ENCODE data around the gene ZDHHC5. TPM values are rescaled to one million over a fixed set of nuclear protein-coding genes. Genes with fewer than 3 reads are reported as not detected.
"Not testable (repeated sequence)": the region's sequence is repeated elsewhere in the genome, so short reads cannot be mapped to it uniquely, and the experiment has no call there.

The ZDHHC5 gene
- total RNA-seq, 1 donor from 2014 or later = 41.8 TPM

DNA sequence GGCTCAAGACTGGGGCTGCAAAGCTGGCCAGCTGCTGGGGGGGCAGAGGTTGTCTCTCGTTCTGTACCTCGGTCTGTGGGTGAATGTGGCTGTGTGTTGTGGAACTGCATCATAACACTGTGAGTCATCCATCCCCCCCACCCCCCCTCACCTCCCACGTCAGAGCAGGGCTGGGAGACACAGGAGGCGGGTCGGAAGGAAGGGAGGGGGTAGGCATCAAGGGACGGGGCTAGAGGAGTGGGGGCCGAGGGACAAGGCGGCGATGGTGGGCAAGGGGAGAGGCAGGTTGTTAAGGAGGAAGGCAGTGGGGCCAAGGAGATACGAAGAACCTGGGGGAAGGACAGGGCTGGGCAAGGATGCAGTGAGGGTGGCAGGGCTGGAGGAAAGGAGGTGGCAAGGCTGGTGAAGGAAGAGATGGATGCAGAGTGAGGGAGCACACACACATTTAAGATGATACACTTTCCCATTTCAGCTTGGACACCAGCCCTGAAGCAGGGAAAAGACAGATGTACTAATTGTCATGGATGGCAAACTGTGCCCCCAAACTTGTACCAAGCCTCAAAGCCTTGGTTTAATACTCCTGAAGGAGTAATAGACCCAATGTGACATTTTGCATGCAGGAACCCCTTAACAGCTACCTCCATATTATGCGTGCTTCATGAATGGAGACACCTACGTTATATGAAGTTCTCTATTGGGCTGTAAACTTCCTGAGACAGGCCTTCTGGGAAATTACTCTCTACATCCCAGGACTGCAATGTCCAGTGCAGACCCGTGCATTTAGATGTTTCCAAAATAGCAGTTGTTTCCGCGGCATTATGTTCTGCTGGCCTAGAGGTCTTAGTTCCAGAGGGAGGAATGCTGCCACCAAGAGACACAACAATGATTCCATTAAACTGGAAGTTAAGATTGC, 17.8 kb upstream of the ZDHHC5 start, which contains the start of gene YPEL4:
Gene YPEL4, minus strand, starts transcription at position 87 of the 913 bp plus-strand sequence. CDS start 2,805 bp downstream, outside the sequence.
- Histone ChIP-seq H3K79me2 (ENCODE audit: low read depth) (peaks cover 7% of the 10 kb centered on the region), H3K9ac (no peak within 1 kb of the TSS), H3K27me3 (peaks cover 9% of the 10 kb centered on the region), H3K27ac (peak within 1 kb of the TSS; percentile 60), H4K20me1 (ENCODE audit: low read depth) (peaks cover 62% of the 10 kb centered on the region), H3F3A (ENCODE audit: low read depth) (peaks cover 79% of the 10 kb centered on the region), H3K36me3 (no peaks in the 10 kb centered on the region), H3K4me2 (peak within 1 kb of the TSS; percentile 89), H2AFZ (replicated peaks) (no peak within 1 kb of the TSS), H3K9me3 (ENCODE audit: low read depth) (no peaks in the 10 kb centered on the region), H3K4me1 (peaks cover 73% of the 10 kb centered on the region), H3K4me3 (peak within 1 kb of the TSS; percentile 45)
- Mint-ChIP-seq H3K4me3 (peak within 1 kb of the TSS; percentile 82), H3K36me3 (peaks cover 2% of the 10 kb centered on the region), H3K9me3 (peaks cover 2% of the 10 kb centered on the region), H3K27ac (peak within 1 kb of the TSS; percentile 84), H3K27me3 (ENCODE audit: insufficient read depth, low read depth) (peaks cover 22% of the 10 kb centered on the region), H3K4me1 (peaks cover 66% of the 10 kb centered on the region)
- TF ChIP-seq, protein P1, sequence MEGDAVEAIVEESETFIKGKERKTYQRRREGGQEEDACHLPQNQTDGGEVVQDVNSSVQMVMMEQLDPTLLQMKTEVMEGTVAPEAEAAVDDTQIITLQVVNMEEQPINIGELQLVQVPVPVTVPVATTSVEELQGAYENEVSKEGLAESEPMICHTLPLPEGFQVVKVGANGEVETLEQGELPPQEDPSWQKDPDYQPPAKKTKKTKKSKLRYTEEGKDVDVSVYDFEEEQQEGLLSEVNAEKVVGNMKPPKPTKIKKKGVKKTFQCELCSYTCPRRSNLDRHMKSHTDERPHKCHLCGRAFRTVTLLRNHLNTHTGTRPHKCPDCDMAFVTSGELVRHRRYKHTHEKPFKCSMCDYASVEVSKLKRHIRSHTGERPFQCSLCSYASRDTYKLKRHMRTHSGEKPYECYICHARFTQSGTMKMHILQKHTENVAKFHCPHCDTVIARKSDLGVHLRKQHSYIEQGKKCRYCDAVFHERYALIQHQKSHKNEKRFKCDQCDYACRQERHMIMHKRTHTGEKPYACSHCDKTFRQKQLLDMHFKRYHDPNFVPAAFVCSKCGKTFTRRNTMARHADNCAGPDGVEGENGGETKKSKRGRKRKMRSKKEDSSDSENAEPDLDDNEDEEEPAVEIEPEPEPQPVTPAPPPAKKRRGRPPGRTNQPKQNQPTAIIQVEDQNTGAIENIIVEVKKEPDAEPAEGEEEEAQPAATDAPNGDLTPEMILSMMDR (IDR thresholded peaks at IDR 0.05) = no peak
- TF ChIP-seq EZH2phosphoT487 (IDR thresholded peaks at IDR 0.05) (no peak), EZH2 (IDR thresholded peaks at IDR 0.05) (no peak)
- DNase-seq (ENCODE audit: low spot score) = peak; percentile 69

DNA sequence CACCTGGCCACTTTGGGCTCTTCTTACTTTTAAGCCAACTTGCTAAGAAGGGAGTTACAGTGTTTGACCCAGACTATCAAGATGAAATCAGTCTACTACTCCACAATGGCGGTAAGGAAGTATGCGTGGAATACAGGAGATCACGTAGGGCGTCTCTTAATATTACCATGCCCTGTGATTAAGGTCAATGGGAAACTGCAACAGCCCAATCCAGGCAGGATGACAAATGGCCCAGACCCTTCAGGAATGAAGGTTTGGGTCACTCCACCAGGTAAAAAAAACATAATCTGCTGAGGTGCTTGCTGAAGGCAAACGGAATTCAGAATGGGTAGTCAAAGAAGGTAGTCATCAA, 17.2 kb upstream of the ZDHHC5 start:
- Mint-ChIP-seq H3K36me3 (peaks cover 2% of the 10 kb centered on the region), H3K4me1 (peaks cover 59% of the 10 kb centered on the region), H3K9me3 (peaks cover 2% of the 10 kb centered on the region), H3K27me3 (ENCODE audit: insufficient read depth, low read depth) (peaks cover 22% of the 10 kb centered on the region), H3K4me3 (peak overlapping the region; percentile 21), H3K27ac (no peak overlapping the region)
- H3K79me2 ChIP-seq (ENCODE audit: low read depth) = peaks cover under 1% of the 10 kb centered on the region
- no peak overlapping the region for H3K9ac ChIP-seq
- no peak overlapping the region for H3K27ac ChIP-seq
- peaks cover 55% of the 10 kb centered on the region for H4K20me1 ChIP-seq (ENCODE audit: low read depth)
- peak overlapping the region; percentile 89 for H3K4me2 ChIP-seq
- TF ChIP-seq, protein P1 (IDR thresholded peaks at IDR 0.05) = no peak
- TF ChIP-seq EZH2 (IDR thresholded peaks at IDR 0.05) (no peak), EZH2phosphoT487 (IDR thresholded peaks at IDR 0.05) (no peak)
- H3K9me3 ChIP-seq (ENCODE audit: low read depth) = no peaks in the 10 kb centered on the region
- no peak overlapping the region for H2AFZ ChIP-seq (replicated peaks)
- H3F3A ChIP-seq (ENCODE audit: low read depth) = peaks cover 73% of the 10 kb centered on the region
- H3K4me1 ChIP-seq = peaks cover 66% of the 10 kb centered on the region
- peaks cover 9% of the 10 kb centered on the region for H3K27me3 ChIP-seq
- H3K36me3 ChIP-seq = no peaks in the 10 kb centered on the region
- DNase-seq (ENCODE audit: low spot score) = no peak
- H3K4me3 ChIP-seq = peak overlapping the region; percentile 45

DNA sequence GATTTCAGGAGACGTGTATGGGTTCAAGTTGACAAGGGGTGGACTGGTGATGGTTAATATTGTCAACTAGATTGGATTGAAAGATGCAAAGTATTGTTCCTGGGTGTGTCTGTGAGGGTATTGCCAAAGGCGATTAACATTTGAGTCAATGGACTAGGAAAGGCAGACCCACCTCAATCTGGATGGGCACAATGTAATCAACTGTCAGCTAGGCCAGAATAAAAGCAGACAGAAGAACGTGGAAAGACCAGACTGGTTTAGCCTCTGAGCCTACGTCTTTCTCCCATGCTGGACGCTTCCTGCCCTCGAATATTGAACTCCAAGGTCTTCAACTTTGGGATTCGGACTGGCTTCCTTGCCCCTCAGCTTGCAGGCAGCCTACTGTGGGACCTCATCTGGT, 16.5 kb upstream of the ZDHHC5 start:
- no peak overlapping the region for H2AFZ ChIP-seq (replicated peaks)
- Mint-ChIP-seq H3K4me3 (no peak overlapping the region), H3K27me3 (ENCODE audit: insufficient read depth, low read depth) (peaks cover 20% of the 10 kb centered on the region), H3K27ac (no peak overlapping the region), H3K36me3 (peaks cover 2% of the 10 kb centered on the region), H3K9me3 (peaks cover 2% of the 10 kb centered on the region), H3K4me1 (peaks cover 53% of the 10 kb centered on the region)
- H3F3A ChIP-seq (ENCODE audit: low read depth) = peaks cover 67% of the 10 kb centered on the region
- H3K4me1 ChIP-seq = peaks cover 59% of the 10 kb centered on the region
- H3K9ac ChIP-seq = no peak overlapping the region
- TF ChIP-seq, protein P1 (IDR thresholded peaks at IDR 0.05) = no peak
- no peak for TF ChIP-seq EZH2 (IDR thresholded peaks at IDR 0.05)
- no peak for TF ChIP-seq EZH2phosphoT487 (IDR thresholded peaks at IDR 0.05)
- peaks cover 13% of the 10 kb centered on the region for H3K27me3 ChIP-seq
- no peaks in the 10 kb centered on the region for H3K9me3 ChIP-seq (ENCODE audit: low read depth)
- no peak overlapping the region for H3K4me3 ChIP-seq
- H3K27ac ChIP-seq = no peak overlapping the region
- no peak for DNase-seq (ENCODE audit: low spot score)
- H4K20me1 ChIP-seq (ENCODE audit: low read depth) = peaks cover 48% of the 10 kb centered on the region
- H3K36me3 ChIP-seq = no peaks in the 10 kb centered on the region
- H3K4me2 ChIP-seq = no peak overlapping the region
- H3K79me2 ChIP-seq (ENCODE audit: low read depth) = no peaks in the 10 kb centered on the region

DNA sequence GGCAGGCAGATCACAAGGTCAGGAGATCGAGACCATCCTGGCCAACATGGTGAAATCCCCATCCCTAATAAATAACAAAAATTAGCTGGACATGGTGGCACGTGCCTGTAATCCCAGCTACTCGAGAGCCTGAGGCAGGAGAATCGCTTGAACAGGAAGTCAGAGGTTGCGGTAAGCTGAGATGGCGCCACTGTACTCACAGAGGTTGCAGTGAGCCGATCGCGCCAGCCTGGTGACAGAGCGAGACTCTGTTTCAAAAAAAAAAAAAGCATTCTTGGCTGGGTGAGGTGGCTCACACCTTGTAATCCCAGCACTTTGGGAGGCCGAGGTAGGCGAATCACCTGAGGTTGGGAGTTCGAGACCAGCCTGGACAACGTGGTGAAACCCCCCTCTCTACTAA, 15.7 kb upstream of the ZDHHC5 start:
- not testable (repeated sequence) for H3K4me3 Mint-ChIP-seq, H3K27ac ChIP-seq
- peaks cover 49% of the 10 kb centered on the region for H3K4me1 Mint-ChIP-seq

More for the DNA sequence above, 15.7 kb upstream of the ZDHHC5 start:
- H3K27me3 Mint-ChIP-seq (ENCODE audit: insufficient read depth, low read depth) = peaks cover 21% of the 10 kb centered on the region
- not testable (repeated sequence) for H3K9me3 Mint-ChIP-seq; DNase-seq (ENCODE audit: low spot score); H3K36me3 ChIP-seq; H3K79me2 ChIP-seq (ENCODE audit: low read depth); H3K9ac ChIP-seq; H3K36me3 Mint-ChIP-seq; H3K4me3 ChIP-seq; H3K9me3 ChIP-seq (ENCODE audit: low read depth); H3K4me2 ChIP-seq; H3K27ac Mint-ChIP-seq; H2AFZ ChIP-seq (replicated peaks)
- Histone ChIP-seq H4K20me1 (ENCODE audit: low read depth) (peaks cover 40% of the 10 kb centered on the region), H3K27me3 (peaks cover 18% of the 10 kb centered on the region), H3K4me1 (peaks cover 51% of the 10 kb centered on the region), H3F3A (ENCODE audit: low read depth) (peaks cover 67% of the 10 kb centered on the region)
